DND-41 (cell line): ENCODE results near the gene ANO2.
"Not testable (repeated sequence)": the region's sequence is repeated elsewhere in the genome, so short reads cannot be mapped to it uniquely, and the experiment has no call there.

ENCODE experiments used
- ATAC-seq: fragments of 200-7000 bp; cut with Tn5 transposase; 3 replicates; pipeline ENCODE4 v1.9.1; 2021; ENCODE audit warnings: low read depth; ENCODE audit not compliant: insufficient read depth
- DNase-seq: peaks from one replicate; pipeline ENCODE4 v3.0.0-alpha.2; 2020
- H2AFZ ChIP-seq: 2 replicates; pipeline ENCODE4 v1.6.0; 2012; ENCODE audit warnings: low read depth, low read length
- H3K27ac ChIP-seq: 2 replicates; pipeline ENCODE4 v1.5.1; 2012; ENCODE audit warnings: low read length, inconsistent platforms
- H3K27me3 ChIP-seq: fragments of 200-600 bp; sonication (generic); 2 replicates; pipeline ENCODE4 v1.6.0; 2012; ENCODE audit warnings: low read length, mild to moderate bottlenecking, inconsistent platforms; ENCODE audit not compliant: insufficient read depth, poor library complexity
- H3K36me3 ChIP-seq: 2 replicates; pipeline ENCODE4 v1.5.1; 2012; ENCODE audit warnings: low read length, inconsistent platforms; ENCODE audit not compliant: insufficient read depth
- H3K4me1 ChIP-seq: 2 replicates; pipeline ENCODE4 v1.5.1; 2012; ENCODE audit warnings: mild to moderate bottlenecking, low read length; ENCODE audit not compliant: insufficient read depth
- H3K4me2 ChIP-seq: 2 replicates; pipeline ENCODE4 v1.6.0; 2012; ENCODE audit warnings: mild to moderate bottlenecking, moderate library complexity, low read length, inconsistent platforms; ENCODE audit not compliant: insufficient read depth
- H3K4me3 ChIP-seq, 2 experiments: fragments of 200-600 bp in 1 of 2; shearing (Covaris generic) in 1 of 2; 2 replicates each; pipeline ENCODE4 v1.5.1; 2012 to 2016; ENCODE audit warnings: inconsistent platforms in 2 of 2, low read length in 2 of 2, mild to moderate bottlenecking in 2 of 2, low read depth in 1 of 2, moderate library complexity in 1 of 2
- H3K79me2 ChIP-seq: 2 replicates; pipeline ENCODE4 v1.6.0; 2012; ENCODE audit warnings: low read length, inconsistent platforms; ENCODE audit not compliant: insufficient read depth
- H3K9ac ChIP-seq: 2 replicates; pipeline ENCODE4 v1.6.0; 2012; ENCODE audit warnings: low read depth, mild to moderate bottlenecking, inconsistent platforms, low read length, moderate library complexity
- H3K9me3 ChIP-seq: 2 replicates; pipeline ENCODE4 v1.5.1; 2012; ENCODE audit warnings: low read length, moderate library complexity, mild to moderate bottlenecking, inconsistent platforms; ENCODE audit not compliant: insufficient read depth, severe bottlenecking
- H4K20me1 ChIP-seq: 2 replicates; pipeline ENCODE4 v1.6.0; 2012; ENCODE audit warnings: low read length; ENCODE audit not compliant: insufficient read depth
- EZH2 ChIP-seq: IDR thresholded peaks from 3 replicates; pipeline ENCODE4 v1.6.1; 2012; ENCODE audit warnings: borderline replicate concordance, low read depth, mild to moderate bottlenecking, moderate library complexity, low read length, inconsistent platforms; ENCODE audit not compliant: severe bottlenecking
- TF ChIP-seq, protein P1 (sequence below): IDR thresholded peaks from 2 replicates; pipeline ENCODE4 v1.5.1; 2012; ENCODE audit warnings: borderline replicate concordance, low read length, moderate library complexity, mild to moderate bottlenecking; ENCODE audit not compliant: poor library complexity, severe bottlenecking; ENCODE audit errors: extremely low read depth

Gene ANO2

DNA sequence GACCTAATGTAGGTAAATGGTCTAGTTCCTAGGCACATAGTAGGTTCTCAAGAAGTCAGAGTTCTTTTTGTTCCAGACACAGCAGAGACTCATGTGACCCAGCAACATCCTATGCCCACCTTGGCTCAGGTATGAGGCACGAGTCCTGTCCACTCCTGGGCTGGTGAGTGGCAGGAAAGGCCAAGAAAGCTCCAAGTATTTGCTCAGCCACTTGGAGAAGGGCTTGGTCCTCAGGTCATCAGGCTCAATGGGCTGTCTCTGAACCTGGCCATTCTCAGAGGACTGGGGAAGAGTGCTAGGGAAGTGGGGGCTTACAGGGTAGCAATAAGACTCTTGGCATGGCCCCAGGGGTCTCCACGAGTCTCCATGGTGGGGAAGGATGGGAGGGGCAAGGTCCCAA lies 260.1 kb downstream of the ANO2 start:
- H2AFZ ChIP-seq = no peak overlapping the region
- no peaks in the 10 kb centered on the region for H3K79me2 ChIP-seq
- no peak for DNase-seq
- H3K4me1 ChIP-seq = no peaks in the 10 kb centered on the region
- no peaks in the 10 kb centered on the region for H4K20me1 ChIP-seq
- no peaks in the 10 kb centered on the region for H3K9me3 ChIP-seq
- no peak for TF ChIP-seq EZH2
- TF ChIP-seq, protein P1, sequence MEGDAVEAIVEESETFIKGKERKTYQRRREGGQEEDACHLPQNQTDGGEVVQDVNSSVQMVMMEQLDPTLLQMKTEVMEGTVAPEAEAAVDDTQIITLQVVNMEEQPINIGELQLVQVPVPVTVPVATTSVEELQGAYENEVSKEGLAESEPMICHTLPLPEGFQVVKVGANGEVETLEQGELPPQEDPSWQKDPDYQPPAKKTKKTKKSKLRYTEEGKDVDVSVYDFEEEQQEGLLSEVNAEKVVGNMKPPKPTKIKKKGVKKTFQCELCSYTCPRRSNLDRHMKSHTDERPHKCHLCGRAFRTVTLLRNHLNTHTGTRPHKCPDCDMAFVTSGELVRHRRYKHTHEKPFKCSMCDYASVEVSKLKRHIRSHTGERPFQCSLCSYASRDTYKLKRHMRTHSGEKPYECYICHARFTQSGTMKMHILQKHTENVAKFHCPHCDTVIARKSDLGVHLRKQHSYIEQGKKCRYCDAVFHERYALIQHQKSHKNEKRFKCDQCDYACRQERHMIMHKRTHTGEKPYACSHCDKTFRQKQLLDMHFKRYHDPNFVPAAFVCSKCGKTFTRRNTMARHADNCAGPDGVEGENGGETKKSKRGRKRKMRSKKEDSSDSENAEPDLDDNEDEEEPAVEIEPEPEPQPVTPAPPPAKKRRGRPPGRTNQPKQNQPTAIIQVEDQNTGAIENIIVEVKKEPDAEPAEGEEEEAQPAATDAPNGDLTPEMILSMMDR = no peak
- ATAC-seq = no peak
- H3K4me2 ChIP-seq = no peak overlapping the region
- H3K9ac ChIP-seq = no peak overlapping the region
- H3K4me3 ChIP-seq = no peak overlapping the region
- no peaks in the 10 kb centered on the region for H3K36me3 ChIP-seq
- H3K27ac ChIP-seq = no peak overlapping the region
- H3K27me3 ChIP-seq = peaks cover 6% of the 10 kb centered on the region

DNA sequence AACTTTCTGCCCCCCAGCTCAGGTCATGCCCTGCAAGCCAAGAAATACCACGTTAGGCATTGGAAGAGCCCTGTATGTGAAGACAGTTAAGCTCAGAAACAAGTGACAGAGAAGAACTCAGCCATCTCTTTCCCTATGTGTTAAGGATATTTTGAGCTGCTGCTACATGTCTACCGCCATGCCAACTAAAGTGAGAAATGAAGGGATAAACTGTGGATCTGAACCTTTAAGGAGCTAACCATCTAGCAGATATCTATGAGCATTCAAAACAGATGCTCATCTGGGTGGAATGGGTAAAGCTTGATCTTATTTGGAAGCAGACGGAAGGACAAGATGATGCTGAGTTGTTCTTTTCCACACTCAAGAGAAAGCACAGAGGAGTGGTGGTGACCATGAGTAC lies 262.5 kb downstream of the ANO2 start:
- Histone ChIP-seq H3K4me3 (no peak overlapping the region), H2AFZ (no peak overlapping the region), H3K9me3 (no peaks in the 10 kb centered on the region), H3K9ac (no peak overlapping the region), H3K27me3 (peaks cover 6% of the 10 kb centered on the region), H3K27ac (no peak overlapping the region), H3K4me1 (no peaks in the 10 kb centered on the region), H3K36me3 (no peaks in the 10 kb centered on the region), H3K4me2 (no peak overlapping the region), H3K79me2 (no peaks in the 10 kb centered on the region), H4K20me1 (no peaks in the 10 kb centered on the region)
- ATAC-seq (no peak), DNase-seq (no peak)
- TF ChIP-seq, protein P1 = no peak
- no peak for TF ChIP-seq EZH2

DNA sequence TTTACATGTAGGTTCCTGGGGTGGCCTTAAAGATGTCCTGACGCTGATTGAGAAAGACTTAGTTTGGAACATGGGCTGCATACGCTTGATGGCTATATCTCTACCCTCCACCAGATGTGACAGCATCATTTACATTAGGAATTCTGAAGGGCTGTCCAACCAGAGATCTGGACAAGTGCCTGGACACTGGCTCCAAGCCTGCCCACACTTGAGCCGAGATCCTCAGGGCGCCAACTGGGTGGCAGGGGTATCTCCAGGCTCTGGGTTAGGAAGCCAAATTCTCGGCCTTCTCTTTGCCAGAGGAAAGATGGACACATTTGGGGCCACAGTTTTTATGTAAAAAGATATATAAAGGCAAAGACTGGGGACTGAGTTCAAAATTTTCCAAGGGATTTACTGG lies 266.9 kb downstream of the ANO2 start:
- no peak for ATAC-seq
- no peak for DNase-seq
- Histone ChIP-seq H4K20me1 (no peaks in the 10 kb centered on the region), H3K4me2 (no peak overlapping the region), H3K79me2 (no peaks in the 10 kb centered on the region), H3K27me3 (peaks cover 3% of the 10 kb centered on the region), H3K36me3 (no peaks in the 10 kb centered on the region), H3K9ac (no peak overlapping the region), H3K4me3 (no peak overlapping the region), H3K9me3 (no peaks in the 10 kb centered on the region), H3K27ac (no peak overlapping the region), H3K4me1 (no peaks in the 10 kb centered on the region), H2AFZ (no peak overlapping the region)
- TF ChIP-seq EZH2 = no peak
- TF ChIP-seq, protein P1 = no peak

DNA sequence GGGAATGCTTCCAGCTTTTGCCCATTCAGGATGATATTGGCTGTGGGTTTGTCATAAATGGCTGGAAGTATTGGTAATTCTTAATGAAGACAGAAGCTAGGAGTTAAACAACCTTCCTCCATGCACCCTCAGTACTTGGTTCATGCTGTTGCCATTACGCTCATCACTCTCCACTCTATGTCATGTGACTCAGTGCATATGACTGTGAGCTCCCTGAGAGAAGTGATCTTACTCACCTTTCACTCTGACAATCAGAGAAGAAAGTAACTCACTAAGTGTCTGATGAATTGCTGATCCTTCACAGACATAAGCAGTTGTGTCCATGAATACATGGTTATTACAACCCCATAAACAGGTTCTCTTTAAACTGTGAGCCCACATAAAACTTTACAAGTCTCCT lies 275.4 kb downstream of the ANO2 start:
- H2AFZ ChIP-seq, H3K79me2 ChIP-seq, H3K36me3 ChIP-seq, ATAC-seq, H3K4me3 ChIP-seq, H3K4me1 ChIP-seq, DNase-seq, H3K4me2 ChIP-seq, H3K9me3 ChIP-seq, H4K20me1 ChIP-seq, H3K27me3 ChIP-seq, H3K9ac ChIP-seq, H3K27ac ChIP-seq: not testable (repeated sequence)
